DND-41 (cell line): ENCODE measurements around the gene ARHGEF38.

ENCODE experiments used
- ATAC-seq: fragments of 200-7000 bp; cut with Tn5 transposase; 3 replicates; pipeline ENCODE4 v1.9.1; 2021; ENCODE audit warnings: low read depth; ENCODE audit not compliant: insufficient read depth
- DNase-seq: peaks from one replicate; pipeline ENCODE4 v3.0.0-alpha.2; 2020
- H2AFZ ChIP-seq: 2 replicates; pipeline ENCODE4 v1.6.0; 2012; ENCODE audit warnings: low read depth, low read length
- H3K27ac ChIP-seq: 2 replicates; pipeline ENCODE4 v1.5.1; 2012; ENCODE audit warnings: low read length, inconsistent platforms
- H3K27me3 ChIP-seq: fragments of 200-600 bp; sonication (generic); 2 replicates; pipeline ENCODE4 v1.6.0; 2012; ENCODE audit warnings: low read length, mild to moderate bottlenecking, inconsistent platforms; ENCODE audit not compliant: insufficient read depth, poor library complexity
- H3K36me3 ChIP-seq: 2 replicates; pipeline ENCODE4 v1.5.1; 2012; ENCODE audit warnings: low read length, inconsistent platforms; ENCODE audit not compliant: insufficient read depth
- H3K4me1 ChIP-seq: 2 replicates; pipeline ENCODE4 v1.5.1; 2012; ENCODE audit warnings: mild to moderate bottlenecking, low read length; ENCODE audit not compliant: insufficient read depth
- H3K4me2 ChIP-seq: 2 replicates; pipeline ENCODE4 v1.6.0; 2012; ENCODE audit warnings: mild to moderate bottlenecking, moderate library complexity, low read length, inconsistent platforms; ENCODE audit not compliant: insufficient read depth
- H3K4me3 ChIP-seq, 2 experiments: fragments of 200-600 bp in 1 of 2; shearing (Covaris generic) in 1 of 2; 2 replicates each; pipeline ENCODE4 v1.5.1; 2012 to 2016; ENCODE audit warnings: inconsistent platforms in 2 of 2, low read length in 2 of 2, mild to moderate bottlenecking in 2 of 2, low read depth in 1 of 2, moderate library complexity in 1 of 2
- H3K79me2 ChIP-seq: 2 replicates; pipeline ENCODE4 v1.6.0; 2012; ENCODE audit warnings: low read length, inconsistent platforms; ENCODE audit not compliant: insufficient read depth
- H3K9ac ChIP-seq: 2 replicates; pipeline ENCODE4 v1.6.0; 2012; ENCODE audit warnings: low read depth, mild to moderate bottlenecking, inconsistent platforms, low read length, moderate library complexity
- H3K9me3 ChIP-seq: 2 replicates; pipeline ENCODE4 v1.5.1; 2012; ENCODE audit warnings: low read length, moderate library complexity, mild to moderate bottlenecking, inconsistent platforms; ENCODE audit not compliant: insufficient read depth, severe bottlenecking
- H4K20me1 ChIP-seq: 2 replicates; pipeline ENCODE4 v1.6.0; 2012; ENCODE audit warnings: low read length; ENCODE audit not compliant: insufficient read depth
- CTCF ChIP-seq: IDR thresholded peaks from 2 replicates; pipeline ENCODE4 v1.5.1; 2012; ENCODE audit warnings: borderline replicate concordance, low read length, moderate library complexity, mild to moderate bottlenecking; ENCODE audit not compliant: poor library complexity, severe bottlenecking; ENCODE audit errors: extremely low read depth
- EZH2 ChIP-seq: IDR thresholded peaks from 3 replicates; pipeline ENCODE4 v1.6.1; 2012; ENCODE audit warnings: borderline replicate concordance, low read depth, mild to moderate bottlenecking, moderate library complexity, low read length, inconsistent platforms; ENCODE audit not compliant: severe bottlenecking

Gene ARHGEF38

GRCh38 chr4:105626846-105627245, 74.4 kb downstream of the ARHGEF38 start:
- no peak overlapping the region for H2AFZ ChIP-seq
- no peaks in the 10 kb centered on the region for H4K20me1 ChIP-seq
- H3K9ac ChIP-seq, result no peak overlapping the region
- no peaks in the 10 kb centered on the region for H3K79me2 ChIP-seq
- H3K4me2 ChIP-seq, result no peak overlapping the region
- no peak overlapping the region for H3K27ac ChIP-seq
- H3K4me3 ChIP-seq, result no peak overlapping the region
- ATAC-seq (no peak), DNase-seq (no peak)
- TF ChIP-seq CTCF (no peak), EZH2 (no peak)
- H3K36me3 ChIP-seq, result no peaks in the 10 kb centered on the region
- H3K9me3 ChIP-seq, result no peaks in the 10 kb centered on the region
- no peaks in the 10 kb centered on the region for H3K27me3 ChIP-seq
- no peaks in the 10 kb centered on the region for H3K4me1 ChIP-seq

- no peak overlapping the region for H3K27ac ChIP-seq
- DNase-seq (no peak), ATAC-seq (no peak)
- no peak overlapping the region for H3K4me2 ChIP-seq
- H3K9ac ChIP-seq, result no peak overlapping the region
- TF ChIP-seq CTCF (no peak), EZH2 (no peak)
- no peak overlapping the region for H2AFZ ChIP-seq
- H3K27me3 ChIP-seq, result no peaks in the 10 kb centered on the region
- no peaks in the 10 kb centered on the region for H3K36me3 ChIP-seq
- no peak overlapping the region for H3K4me3 ChIP-seq
- no peaks in the 10 kb centered on the region for H3K9me3 ChIP-seq
- no peaks in the 10 kb centered on the region for H3K79me2 ChIP-seq
- no peaks in the 10 kb centered on the region for H3K4me1 ChIP-seq
- H4K20me1 ChIP-seq, result no peaks in the 10 kb centered on the region
These were observed 75.2 kb downstream of the ARHGEF38 start for GRCh38 chr4:105627620-105628019.

GRCh38 chr4:105630670-105631655, 78.5 kb downstream of the ARHGEF38 start:
- H3K36me3 ChIP-seq, result no peaks in the 10 kb centered on the region
- ATAC-seq (no peak), DNase-seq (no peak)
- H3K9ac ChIP-seq, result no peak overlapping the region
- H3K4me1 ChIP-seq, result no peaks in the 10 kb centered on the region
- H2AFZ ChIP-seq, result no peak overlapping the region
- no peaks in the 10 kb centered on the region for H3K9me3 ChIP-seq
- H3K27me3 ChIP-seq, result no peaks in the 10 kb centered on the region
- no peak overlapping the region for H3K4me2 ChIP-seq
- TF ChIP-seq CTCF, result no peak
- no peak for TF ChIP-seq EZH2
- H3K79me2 ChIP-seq, result no peaks in the 10 kb centered on the region
- H4K20me1 ChIP-seq, result no peaks in the 10 kb centered on the region
- no peak overlapping the region for H3K4me3 ChIP-seq
- H3K27ac ChIP-seq, result no peak overlapping the region
